ENCODE results near the gene COX7A2.

Gene COX7A2

DNA sequence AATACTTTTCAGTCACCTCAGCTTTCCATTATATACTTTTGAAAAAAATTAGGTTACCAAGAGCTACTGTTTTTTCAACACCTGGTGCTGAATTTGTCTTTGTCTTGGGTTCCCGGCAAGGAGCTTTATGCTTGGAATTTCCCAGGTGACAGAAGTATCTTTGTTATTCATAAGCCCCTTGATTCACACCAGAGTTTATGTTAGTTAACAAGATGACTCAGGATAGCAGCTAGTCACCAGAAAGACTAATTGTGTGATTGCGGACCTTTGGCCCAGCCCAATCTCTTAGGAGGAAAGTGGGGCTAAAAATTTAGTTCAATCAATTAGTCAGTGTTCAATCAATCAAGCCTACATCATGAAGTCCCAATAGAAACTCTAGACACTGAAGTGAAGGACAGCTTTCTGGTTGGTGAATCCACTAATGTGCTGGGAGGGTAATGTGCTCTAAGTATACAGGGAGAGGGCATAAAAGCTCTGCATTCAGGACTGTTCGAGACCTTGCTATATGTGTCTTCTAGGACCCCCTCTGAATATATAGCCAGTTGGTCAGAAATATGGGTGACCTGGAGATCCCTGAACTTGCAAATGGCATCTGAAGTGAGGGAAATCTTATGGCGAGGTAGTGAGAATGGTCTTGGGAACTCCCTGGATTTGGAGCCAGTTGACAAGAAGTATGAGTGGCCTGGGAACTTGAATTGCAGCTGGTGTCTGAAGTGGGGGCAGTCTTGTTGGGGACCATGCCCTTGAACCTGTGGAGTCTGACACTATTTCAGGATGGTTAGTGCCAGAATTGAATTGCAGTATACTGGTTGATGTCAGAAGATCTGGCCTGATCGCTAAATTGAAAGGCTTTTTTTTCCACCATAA, 24.8 kb upstream of the COX7A2 start:
- FAIRE-seq = no peak
- DNase-seq (ENCODE audit: low spot score) = peak; percentile 10

GRCh38 chr6:75267461-75267860, 23.9 kb upstream of the COX7A2 start:
- DNase-seq (ENCODE audit: low spot score) (no peak), FAIRE-seq (no peak)

GRCh38 chr6:75266716-75267291, 23.2 kb upstream of the COX7A2 start:
- FAIRE-seq (peak; percentile 83), DNase-seq (ENCODE audit: low spot score) (peak; percentile 31)

GRCh38 chr6:75263401-75263750, 19.8 kb upstream of the COX7A2 start:
- FAIRE-seq = no peak
- no peak for DNase-seq (ENCODE audit: low spot score)

- DNase-seq (ENCODE audit: low spot score) = no peak
- FAIRE-seq = no peak
These were observed 19.3 kb upstream of the COX7A2 start for GRCh38 chr6:75262716-75263400.

GRCh38 chr6:75261299-75261698, 17.7 kb upstream of the COX7A2 start:
- DNase-seq (ENCODE audit: low spot score) = no peak
- FAIRE-seq = no peak

DNA sequence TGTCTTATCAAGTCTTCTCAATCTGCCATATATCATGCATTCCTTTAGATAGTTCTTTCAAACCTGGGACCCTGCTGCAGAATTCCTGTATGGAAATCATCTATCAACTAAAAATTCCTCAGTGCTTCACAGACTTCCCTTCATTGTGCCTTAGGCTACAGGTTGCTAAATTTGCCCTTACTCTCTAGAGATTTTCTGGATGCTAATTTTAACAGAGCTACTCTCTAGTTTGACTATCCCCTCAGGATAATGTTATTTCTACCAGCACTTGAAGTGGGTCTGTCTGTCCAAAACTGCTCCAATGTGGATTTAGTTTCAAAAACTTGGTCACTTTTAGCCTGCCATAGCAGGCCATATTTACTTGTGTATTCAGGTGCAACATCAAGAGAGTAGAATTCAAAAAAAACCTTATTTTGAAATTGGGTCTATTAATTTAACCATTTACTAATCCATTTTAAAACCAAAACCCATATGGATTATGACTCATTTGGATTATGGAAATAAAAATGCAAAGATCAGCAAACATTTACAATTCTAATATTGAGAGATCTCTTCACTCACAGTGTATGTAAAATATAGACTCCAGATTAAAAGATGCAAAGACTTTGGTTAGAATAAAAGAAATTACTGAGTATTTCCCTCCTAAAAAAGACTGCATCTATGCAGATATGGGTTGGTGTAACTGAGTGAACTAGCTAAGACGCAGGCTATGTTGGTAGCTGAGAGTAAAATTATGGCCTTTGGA, 13.9 kb upstream of the COX7A2 start:
- no peak for FAIRE-seq
- no peak for DNase-seq (ENCODE audit: low spot score)

GRCh38 chr6:75250552-75250951, 7.0 kb upstream of the COX7A2 start:
- no peak for FAIRE-seq
- DNase-seq (ENCODE audit: low spot score) = no peak

- no peak for DNase-seq (ENCODE audit: low spot score)
- no peak for FAIRE-seq
These were observed 6.2 kb upstream of the COX7A2 start for GRCh38 chr6:75249837-75250236.

DNA sequence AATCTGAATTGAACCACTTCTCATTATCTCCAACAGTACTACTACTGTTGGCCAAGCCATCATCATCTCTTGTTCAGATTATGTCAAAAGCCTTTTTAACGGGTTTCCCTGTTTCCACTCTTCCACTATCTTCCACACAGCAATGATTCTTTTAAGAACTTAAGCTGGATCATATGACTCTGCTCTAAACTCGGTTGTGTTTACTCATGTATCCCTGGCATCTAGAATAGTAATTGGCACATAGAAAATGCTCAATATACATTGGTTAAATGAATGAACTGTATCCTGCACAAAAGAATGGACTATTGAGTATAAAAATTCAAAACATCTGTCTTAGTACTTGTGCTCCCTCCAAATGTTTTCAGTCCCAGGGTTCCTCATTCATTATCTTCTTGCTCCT, 2.8 kb upstream of the COX7A2 start:
- DNase-seq (ENCODE audit: low spot score) (no peak), FAIRE-seq (no peak)

- DNase-seq (ENCODE audit: low spot score) = no peak
These were observed 523 bp upstream of the COX7A2 start for GRCh38 chr6:75244063-75244584.

GRCh38 chr6:75236630-75237029, 7.0 kb downstream of the COX7A2 start:
- FAIRE-seq (no peak), DNase-seq (ENCODE audit: low spot score) (no peak)

More at GRCh38 chr6:75244063-75244584, 523 bp upstream of the COX7A2 start:
- FAIRE-seq = no peak

DNA sequence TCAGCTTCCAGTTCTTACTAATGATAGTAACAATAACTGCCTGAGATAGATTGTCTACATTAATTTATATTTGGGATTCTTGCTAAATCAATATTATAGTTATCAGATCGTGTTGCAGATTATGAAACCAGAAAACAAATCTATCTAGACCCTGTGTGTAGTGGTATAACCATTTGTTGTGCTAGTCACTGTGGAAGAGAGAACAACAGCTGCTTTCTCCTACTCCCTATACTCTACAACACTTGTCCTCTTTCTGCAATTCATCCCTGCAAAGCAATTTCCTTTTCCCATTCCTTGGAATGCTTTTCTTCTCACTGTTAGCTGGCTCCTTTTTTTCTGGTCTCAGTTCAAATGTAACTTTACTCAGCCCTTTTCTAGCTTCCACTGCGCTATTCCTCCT, 8.3 kb downstream of the COX7A2 start:
- no peak for DNase-seq (ENCODE audit: low spot score)
- FAIRE-seq = no peak

DNA sequence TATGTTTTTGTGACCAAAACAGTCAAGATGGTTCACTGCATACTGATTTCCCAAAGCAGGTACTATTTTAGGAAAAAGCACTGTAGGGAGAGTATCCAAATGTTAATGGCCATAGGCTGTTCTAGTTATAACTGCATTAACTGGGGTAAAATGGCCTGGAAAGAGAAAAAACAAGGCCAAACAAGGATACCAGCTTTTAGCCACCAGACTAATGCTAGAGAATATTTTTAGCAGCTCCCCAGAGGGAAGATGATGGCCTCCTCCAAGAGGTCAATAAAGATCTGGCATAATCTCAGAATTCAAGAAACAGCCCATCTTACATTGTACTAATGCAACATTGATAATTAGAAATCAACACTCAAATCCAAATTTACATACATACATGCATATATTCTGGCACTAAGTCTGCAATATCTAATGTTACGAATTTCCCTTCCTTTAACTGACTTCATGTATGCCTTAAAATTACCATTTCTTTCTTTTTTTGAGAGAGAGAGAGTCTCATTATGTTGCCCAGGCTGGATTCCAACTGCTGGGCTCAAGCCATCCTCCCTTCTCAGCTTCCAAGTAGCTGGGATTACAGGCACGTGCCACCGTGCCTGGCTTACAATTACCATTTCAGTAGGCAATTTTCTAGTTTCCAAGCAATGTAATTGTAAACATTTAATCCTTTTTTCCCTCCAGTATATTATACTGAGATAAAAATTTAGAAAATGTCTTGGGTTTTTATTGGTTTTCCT, 9.3 kb downstream of the COX7A2 start:
- DNase-seq (ENCODE audit: low spot score) (no peak), FAIRE-seq (no peak)

GRCh38 chr6:75233092-75233615, 10.4 kb downstream of the COX7A2 start:
- no peak for DNase-seq (ENCODE audit: low spot score)
- no peak for FAIRE-seq

DNA sequence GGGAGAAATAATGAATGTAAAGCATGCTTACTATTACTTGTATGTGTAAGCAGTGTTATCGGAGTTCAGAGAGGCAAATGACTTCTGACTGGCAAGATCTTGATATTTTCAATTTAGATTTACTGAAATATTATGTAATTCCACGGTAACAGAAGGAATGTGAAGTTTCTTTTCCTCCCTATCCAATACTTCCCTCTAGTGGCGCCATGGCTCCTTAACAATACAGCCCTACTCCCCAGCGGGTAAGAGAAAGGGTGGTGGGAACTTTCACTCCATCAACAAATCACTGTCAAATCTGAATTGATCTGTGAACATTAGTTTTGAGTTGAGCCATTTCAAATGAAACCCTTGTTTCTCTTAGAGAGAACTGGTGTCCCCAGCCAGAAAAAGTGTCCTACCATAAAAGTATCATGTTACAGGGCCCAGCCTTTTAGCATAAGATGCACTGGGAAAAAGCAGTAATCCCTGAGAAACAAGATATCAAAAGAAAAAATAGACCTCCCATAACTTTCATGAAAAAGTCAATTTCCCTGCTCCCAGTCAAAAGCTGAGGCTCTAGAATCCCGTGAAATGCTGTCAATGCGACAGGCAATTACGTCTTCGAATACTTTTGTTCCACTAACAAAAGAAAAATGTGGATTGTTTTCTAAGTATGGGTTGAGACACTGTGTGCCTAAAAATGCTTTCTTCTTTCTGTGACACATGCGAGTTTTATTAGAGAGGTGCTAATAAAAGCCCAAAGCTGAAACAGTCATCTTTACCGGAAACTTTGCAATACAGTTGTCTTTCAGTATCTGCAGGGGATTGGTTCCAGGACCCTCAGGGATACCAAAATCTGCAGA, 12.9 kb downstream of the COX7A2 start:
- FAIRE-seq = peak; percentile 38
- peak; percentile 12 for DNase-seq (ENCODE audit: low spot score)

DNA sequence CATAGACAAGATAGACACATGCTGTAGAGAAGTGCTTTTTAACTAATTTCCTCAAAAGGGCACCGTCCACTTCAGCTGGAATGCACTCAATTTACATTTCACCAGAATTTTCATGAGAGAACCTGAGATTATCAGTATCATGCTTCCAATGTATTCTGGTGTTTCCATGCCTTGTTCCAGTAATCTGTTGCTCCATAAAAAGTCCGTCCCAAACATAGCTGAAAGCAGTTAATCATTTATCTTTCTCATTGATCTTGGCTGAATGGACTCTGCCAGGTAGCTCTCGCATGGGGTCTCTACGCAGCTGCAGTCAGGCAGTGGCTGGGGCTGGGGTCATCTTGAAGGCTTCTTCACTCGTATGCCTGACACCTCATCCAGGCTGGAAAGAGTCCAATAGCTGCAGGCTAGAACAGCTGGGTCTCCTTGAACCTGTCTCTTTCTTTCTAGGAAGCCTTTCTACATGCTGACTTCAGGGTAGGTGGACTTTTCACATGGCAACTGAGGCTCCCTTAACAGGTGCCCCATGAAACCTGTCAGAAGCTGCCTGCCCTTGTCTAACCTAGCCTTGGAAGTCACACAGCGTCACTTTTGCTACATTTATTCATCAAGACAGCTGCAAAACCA, 19.2 kb downstream of the COX7A2 start:
- no peak for FAIRE-seq
- no peak for DNase-seq (ENCODE audit: low spot score)

DNA sequence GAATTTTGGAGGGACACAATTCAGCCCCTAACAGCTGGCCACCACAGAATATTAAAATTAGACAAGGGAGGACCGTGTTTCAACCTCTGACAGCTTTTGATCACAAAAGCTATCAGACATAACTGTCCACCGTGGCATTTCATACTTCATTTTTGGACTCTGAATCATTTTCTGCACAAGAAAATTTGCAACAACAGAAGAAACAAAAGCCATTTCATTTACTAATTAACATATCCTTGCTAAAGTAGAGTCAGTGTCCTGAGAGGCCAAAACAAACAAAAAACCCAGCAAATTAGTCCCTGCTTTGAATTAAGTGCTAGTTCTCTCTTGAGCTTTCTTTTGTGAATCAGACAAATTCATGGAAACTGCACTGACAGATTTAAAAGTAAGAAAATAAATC, 20.2 kb downstream of the COX7A2 start:
- DNase-seq (ENCODE audit: low spot score) (no peak), FAIRE-seq (no peak)

DNA sequence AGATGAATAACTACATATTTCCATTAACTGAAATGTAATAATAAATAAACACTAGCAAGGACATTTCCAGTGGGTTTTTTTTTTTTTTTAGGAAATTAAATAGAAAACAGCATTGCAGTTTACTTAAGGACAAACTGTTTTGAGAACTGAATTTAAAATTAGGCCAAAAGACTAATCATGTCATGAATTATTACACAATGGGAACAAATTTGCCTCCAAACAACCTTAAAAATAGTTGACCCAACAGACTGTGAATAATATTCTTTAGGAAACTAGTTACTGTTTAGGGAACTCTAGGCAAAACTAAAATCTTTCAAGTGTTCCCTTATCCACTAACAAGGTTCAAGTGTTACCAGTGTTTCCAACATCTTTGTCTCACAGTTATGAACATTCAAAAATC, 21.3 kb downstream of the COX7A2 start:
- FAIRE-seq = no peak

More for the DNA sequence above, 21.3 kb downstream of the COX7A2 start:
- no peak for DNase-seq (ENCODE audit: low spot score)
